CD4-positive, alpha-beta T cell (primary cell): ENCODE measurements around the gene CCDC33. TPM values are rescaled to one million over a fixed set of nuclear protein-coding genes. Genes with fewer than 3 reads are reported as not detected.

Source experiments
- ATAC-seq: fragments of 200-7000 bp; cut with Tn5 transposase; one replicate; pipeline ENCODE4 v1.10.0; 2022; ENCODE audit warnings: mild to moderate bottlenecking; ENCODE audit not compliant: poor library complexity
- CTCF ChIA-PET: fragments of 350-600 bp; sonication (Branson Sonifier 250); formaldehyde crosslinking; loops from one replicate; lab custom pipeline; 2021; ENCODE audit warnings: antibody characterized with exemption, inconsistent platforms; lab: Charles Lee
- POLR2A ChIA-PET: fragments of 350-600 bp; sonication (Branson Sonifier 250); formaldehyde crosslinking; loops from one replicate; lab custom pipeline; 2021; ENCODE audit warnings: antibody characterized with exemption, inconsistent platforms; lab: Charles Lee
- DNase-seq, 14 experiments: peaks; one replicate each; pipeline ENCODE4 v3.0.0-alpha.2; 2013 to 2020; ENCODE audit warnings: mixed read lengths in 2 of 14
- H3K27ac ChIP-seq, 2 donors: one replicate each; pipeline versions ENCODE4 v1.5.1 to v1.7.0; 2013; ENCODE audit warnings: low read length in 2 of 2, low read depth in 1 of 2, mild to moderate bottlenecking in 1 of 2
- H3K27me3 ChIP-seq, 2 experiments: 1 replicate in 1 of 2; 2 replicates in 1 of 2; pipeline versions ENCODE4 v1.6.1 to v1.7.0; 2013; ENCODE audit warnings: low read length in 2 of 2, control low read depth in 1 of 2, mild to moderate bottlenecking in 1 of 2, moderate library complexity in 1 of 2; ENCODE audit not compliant: insufficient read depth in 2 of 2, control insufficient read depth in 1 of 2
- H3K36me3 ChIP-seq: one replicate; pipeline ENCODE4 v1.6.1; 2013; ENCODE audit warnings: low read length, control low read depth; ENCODE audit not compliant: insufficient read depth
- H3K4me1 ChIP-seq: one replicate; pipeline ENCODE4 v1.6.1; 2013; ENCODE audit warnings: low read length, control low read depth; ENCODE audit not compliant: insufficient read depth
- H3K4me3 ChIP-seq: one replicate; pipeline ENCODE4 v1.5.1; 2013; ENCODE audit warnings: mild to moderate bottlenecking, low read length, moderate library complexity
- H3K9me3 ChIP-seq, 2 experiments: 1 replicate in 1 of 2; 2 replicates in 1 of 2; pipeline versions ENCODE4 v1.6.1 to v1.7.0; 2013; ENCODE audit warnings: low read length in 2 of 2, mild to moderate bottlenecking in 2 of 2, control low read depth in 1 of 2, moderate library complexity in 1 of 2; ENCODE audit not compliant: control insufficient read depth in 1 of 2, insufficient read depth in 1 of 2
- H3K27ac Mint-ChIP-seq: one replicate; pipeline ENCODE4 v1.8.0; 2020; ENCODE audit warnings: mixed read lengths
- H3K27me3 Mint-ChIP-seq: one replicate; pipeline ENCODE4 v1.8.0; 2021; ENCODE audit warnings: mixed read lengths
- H3K36me3 Mint-ChIP-seq: one replicate; pipeline ENCODE4 v1.8.0; 2021; ENCODE audit warnings: low read depth, mixed read lengths
- H3K4me1 Mint-ChIP-seq: one replicate; pipeline ENCODE4 v1.8.0; 2021; ENCODE audit warnings: low read depth, mixed read lengths
- H3K4me3 Mint-ChIP-seq: one replicate; pipeline ENCODE4 v1.8.0; 2020; ENCODE audit warnings: mild to moderate bottlenecking, mixed read lengths
- H3K9me3 Mint-ChIP-seq: one replicate; pipeline ENCODE4 v1.8.0; 2020; ENCODE audit warnings: mixed read lengths
- CTCF ChIP-seq: fragments of 200-600 bp; IDR thresholded peaks from one replicate; pipeline ENCODE4 v1.8.0; 2022; ENCODE audit warnings: antibody characterized with exemption, mild to moderate bottlenecking
- intact Hi-C, 2 experiments: fragments of 100-400 bp; cut with DNase I in 1 of 2; cut with micrococcal nuclease in 1 of 2; formaldehyde crosslinking; loops; one replicate each; pipeline versions ENCODE4 v1.15.1 to v1.9.0; 2023 to 2025; cut with DNase I, micrococcal nuclease
- total RNA-seq, 174 experiments: library from RNA in 2 of 174; stranded (reverse) in 2 of 174; gene quantifications; one replicate each; pipeline ENCODE4 v1.2.3 and lab custom pipeline; 2021 to 2026

CCDC33 gene
- total RNA-seq, 2 experiments from 2014 or later: not detected

- CTCF ChIA-PET: no interaction called here
- no peak for DNase-seq
Observed at GRCh38 chr15:74333662-74334061, 97.5 kb downstream of the CCDC33 start.

GRCh38 chr15:74334127-74334526, 98.0 kb downstream of the CCDC33 start:
- TF ChIP-seq CTCF: no peak
- no peaks in the 10 kb centered on the region for H3K27me3 ChIP-seq
- ATAC-seq: no peak
- peaks cover 0 to 5% of the 10 kb centered on the region in 2 experiments for H3K9me3 ChIP-seq
- Mint-ChIP-seq H3K4me1 (no peaks in the 10 kb centered on the region), H3K27me3 (no peaks in the 10 kb centered on the region), H3K4me3 (no peak overlapping the region), H3K27ac (no peak overlapping the region), H3K9me3 (no peaks in the 10 kb centered on the region), H3K36me3 (no peaks in the 10 kb centered on the region)
- H3K36me3 ChIP-seq: no peaks in the 10 kb centered on the region
- ChIA-PET POLR2A (no interaction called here), CTCF (no interaction called here)
- DNase-seq: no peak
- H3K4me3 ChIP-seq: no peak overlapping the region
- intact Hi-C loops: no loop called here
- H3K4me1 ChIP-seq: no peaks in the 10 kb centered on the region
- no peak overlapping the region for H3K27ac ChIP-seq

More at GRCh38 chr15:74333662-74334061, 97.5 kb downstream of the CCDC33 start:
- H3K9me3 ChIP-seq: peaks cover 0 to 5% of the 10 kb centered on the region in 2 experiments
- H3K4me1 ChIP-seq: peaks cover 1% of the 10 kb centered on the region
- no peaks in the 10 kb centered on the region for H3K9me3 Mint-ChIP-seq
- H3K27me3 ChIP-seq: no peaks in the 10 kb centered on the region
- intact Hi-C loops: no loop called here
- ATAC-seq: no peak
- no peaks in the 10 kb centered on the region for H3K4me1 Mint-ChIP-seq
- H3K36me3 Mint-ChIP-seq: no peaks in the 10 kb centered on the region
- H3K4me3 Mint-ChIP-seq: no peak overlapping the region
- no peak overlapping the region for H3K27ac Mint-ChIP-seq
- H3K27ac ChIP-seq: no peak overlapping the region
- no peak for TF ChIP-seq CTCF
- H3K4me3 ChIP-seq: no peak overlapping the region
- no peaks in the 10 kb centered on the region for H3K36me3 ChIP-seq
- H3K27me3 Mint-ChIP-seq: no peaks in the 10 kb centered on the region
- POLR2A ChIA-PET: no interaction called here

- no peak for DNase-seq
- ATAC-seq: no peak
- Histone ChIP-seq H3K4me1 (no peaks in the 10 kb centered on the region), H3K4me3 (no peak overlapping the region), H3K27ac (no peak overlapping the region), H3K9me3 (peaks cover 0 to 5% of the 10 kb centered on the region in 2 experiments), H3K36me3 (no peaks in the 10 kb centered on the region), H3K27me3 (no peaks in the 10 kb centered on the region)
- H3K27me3 Mint-ChIP-seq: no peaks in the 10 kb centered on the region
- intact Hi-C loops: no loop called here
- H3K27ac Mint-ChIP-seq: no peak overlapping the region
- no peak for TF ChIP-seq CTCF
- CTCF ChIA-PET: no interaction called here
- POLR2A ChIA-PET: no interaction called here
- no peaks in the 10 kb centered on the region for H3K4me1 Mint-ChIP-seq
- H3K4me3 Mint-ChIP-seq: no peak overlapping the region
- H3K9me3 Mint-ChIP-seq: no peaks in the 10 kb centered on the region
- H3K36me3 Mint-ChIP-seq: no peaks in the 10 kb centered on the region
Observed at GRCh38 chr15:74335396-74335795, 99.3 kb downstream of the CCDC33 start.
